ENCODE results near the gene RAD52. TPM values are rescaled to one million over a fixed set of nuclear protein-coding genes. Genes with fewer than 3 reads are reported as not detected.
A peak's percentile ranks its signal among the peaks of the same experiment; 100 is the strongest.

Gene RAD52
- total and polyA plus RNA-seq, 4 donors, result 3.7 to 14.2 (median 6.7) TPM

DNA sequence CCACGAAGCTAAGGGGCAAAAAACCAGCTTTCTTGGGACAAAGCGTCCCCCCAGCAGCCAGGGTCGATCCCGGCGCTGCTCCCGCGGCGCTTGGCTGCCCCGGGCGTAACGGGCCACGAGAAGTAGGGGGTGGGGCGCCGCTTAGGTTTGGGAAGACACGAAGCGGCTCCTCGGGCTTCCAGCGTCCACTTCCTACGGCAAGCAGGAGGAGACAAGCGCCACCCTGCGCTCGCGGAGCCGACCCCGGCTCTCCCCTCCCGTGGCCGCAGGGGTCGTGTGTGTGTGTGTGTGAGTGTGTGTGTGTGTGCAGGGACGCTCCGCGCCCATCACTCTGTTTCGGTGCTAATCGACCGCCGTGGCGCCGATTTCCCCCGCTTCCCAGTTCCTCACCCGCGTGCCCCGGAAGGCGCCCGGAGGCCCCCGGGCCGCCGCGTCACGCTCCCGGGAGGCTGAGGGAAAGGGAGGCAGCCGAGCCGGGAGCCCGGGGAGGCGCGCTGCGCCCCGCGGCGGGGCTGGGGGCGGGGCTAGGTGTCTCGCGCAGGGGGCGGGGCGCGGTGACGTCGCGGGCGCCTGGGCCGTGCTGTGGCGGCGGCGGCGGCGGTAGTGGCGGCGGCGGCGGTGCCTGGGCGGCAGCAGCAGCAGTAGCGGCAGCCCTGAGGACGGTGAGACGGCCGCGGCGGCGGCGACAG is 41.3 kb upstream of the RAD52 start, which contains the start of gene ERC1:
ERC1 (plus strand) TSS at position 563 of the 689 bp plus-strand sequence. CDS start 36,681 bp downstream, outside the sequence.
- DNase-seq (ENCODE audit: low spot score), result peak; percentile 92
- peak; percentile 23 to 27 for TF ChIP-seq HNF4A (conservative IDR thresholded peaks at IDR 0.05)
- peak; percentile 89 for TF ChIP-seq YY1 (IDR thresholded peaks at IDR 0.05)
- peak in 1 of 2 donors; percentile 8 for TF ChIP-seq RXRA (IDR thresholded peaks at IDR 0.05)
- peak; percentile 40 for TF ChIP-seq SP1 (IDR thresholded peaks at IDR 0.05)
- TF ChIP-seq MAX (IDR thresholded peaks at IDR 0.05), result peak; percentile 40
- TF ChIP-seq HNF4G (IDR thresholded peaks at IDR 0.05), result no peak
- TF ChIP-seq, protein P1, sequence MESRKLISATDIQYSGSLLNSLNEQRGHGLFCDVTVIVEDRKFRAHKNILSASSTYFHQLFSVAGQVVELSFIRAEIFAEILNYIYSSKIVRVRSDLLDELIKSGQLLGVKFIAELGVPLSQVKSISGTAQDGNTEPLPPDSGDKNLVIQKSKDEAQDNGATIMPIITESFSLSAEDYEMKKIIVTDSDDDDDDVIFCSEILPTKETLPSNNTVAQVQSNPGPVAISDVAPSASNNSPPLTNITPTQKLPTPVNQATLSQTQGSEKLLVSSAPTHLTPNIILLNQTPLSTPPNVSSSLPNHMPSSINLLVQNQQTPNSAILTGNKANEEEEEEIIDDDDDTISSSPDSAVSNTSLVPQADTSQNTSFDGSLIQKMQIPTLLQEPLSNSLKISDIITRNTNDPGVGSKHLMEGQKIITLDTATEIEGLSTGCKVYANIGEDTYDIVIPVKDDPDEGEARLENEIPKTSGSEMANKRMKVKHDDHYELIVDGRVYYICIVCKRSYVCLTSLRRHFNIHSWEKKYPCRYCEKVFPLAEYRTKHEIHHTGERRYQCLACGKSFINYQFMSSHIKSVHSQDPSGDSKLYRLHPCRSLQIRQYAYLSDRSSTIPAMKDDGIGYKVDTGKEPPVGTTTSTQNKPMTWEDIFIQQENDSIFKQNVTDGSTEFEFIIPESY (IDR thresholded peaks at IDR 0.05), result no peak
- peak in 1 of 2 donors; percentile 52 for TF ChIP-seq GABPA (IDR thresholded peaks at IDR 0.05 in 1 of 2, conservative IDR thresholded peaks at IDR 0.05 in 1 of 2)
- TF ChIP-seq RAD21 (IDR thresholded peaks at IDR 0.05), result peak in 1 of 2 donors; percentile 15
- TF ChIP-seq EGR1 (IDR thresholded peaks at IDR 0.05; ENCODE audit: low read depth in 2 of 2), result peak; percentile 33 to 62
- peak; percentile 65 for TF ChIP-seq NR2F2 (IDR thresholded peaks at IDR 0.05)
- no peak for TF ChIP-seq JUND (IDR thresholded peaks at IDR 0.05)
- peak; percentile 36 for TF ChIP-seq TAF1 (conservative IDR thresholded peaks at IDR 0.05)
- TF ChIP-seq FOXA1 (IDR thresholded peaks at IDR 0.05), result no peak
- Histone ChIP-seq H3K27ac (ENCODE audit: low read depth in 1 of 2, low read length in 2 of 2) (peak within 1 kb of the TSS; percentile 92 to 98), H3K4me1 (ENCODE audit: control insufficient read depth in 4 of 4, insufficient read depth in 4 of 4, low read length in 3 of 4) (peaks cover 0 to 24% (median 18%) of the 10 kb centered on the region in 4 donors), H3K9ac (ENCODE audit: low read depth in 1 of 2, low read length in 2 of 2) (peak within 1 kb of the TSS; percentile 72 to 98), H3K27me3 (ENCODE audit: control insufficient read depth in 4 of 4, insufficient read depth in 4 of 4, low read length in 3 of 4) (no peaks in the 10 kb centered on the region), H3K36me3 (ENCODE audit: control insufficient read depth in 4 of 4, insufficient read depth in 3 of 4, low read depth in 1 of 4, low read length in 3 of 4) (no peaks in the 10 kb centered on the region), H3K4me3 (ENCODE audit: low read depth in 1 of 3, low read length in 3 of 3) (peak within 1 kb of the TSS; percentile 74 to 85 (median 74)), H3K9me3 (ENCODE audit: control insufficient read depth in 4 of 4, low read length in 3 of 4) (no peaks in the 10 kb centered on the region)
- under 1% methylated on average over 87 of the region's 87 CpGs for WGBS

DNA sequence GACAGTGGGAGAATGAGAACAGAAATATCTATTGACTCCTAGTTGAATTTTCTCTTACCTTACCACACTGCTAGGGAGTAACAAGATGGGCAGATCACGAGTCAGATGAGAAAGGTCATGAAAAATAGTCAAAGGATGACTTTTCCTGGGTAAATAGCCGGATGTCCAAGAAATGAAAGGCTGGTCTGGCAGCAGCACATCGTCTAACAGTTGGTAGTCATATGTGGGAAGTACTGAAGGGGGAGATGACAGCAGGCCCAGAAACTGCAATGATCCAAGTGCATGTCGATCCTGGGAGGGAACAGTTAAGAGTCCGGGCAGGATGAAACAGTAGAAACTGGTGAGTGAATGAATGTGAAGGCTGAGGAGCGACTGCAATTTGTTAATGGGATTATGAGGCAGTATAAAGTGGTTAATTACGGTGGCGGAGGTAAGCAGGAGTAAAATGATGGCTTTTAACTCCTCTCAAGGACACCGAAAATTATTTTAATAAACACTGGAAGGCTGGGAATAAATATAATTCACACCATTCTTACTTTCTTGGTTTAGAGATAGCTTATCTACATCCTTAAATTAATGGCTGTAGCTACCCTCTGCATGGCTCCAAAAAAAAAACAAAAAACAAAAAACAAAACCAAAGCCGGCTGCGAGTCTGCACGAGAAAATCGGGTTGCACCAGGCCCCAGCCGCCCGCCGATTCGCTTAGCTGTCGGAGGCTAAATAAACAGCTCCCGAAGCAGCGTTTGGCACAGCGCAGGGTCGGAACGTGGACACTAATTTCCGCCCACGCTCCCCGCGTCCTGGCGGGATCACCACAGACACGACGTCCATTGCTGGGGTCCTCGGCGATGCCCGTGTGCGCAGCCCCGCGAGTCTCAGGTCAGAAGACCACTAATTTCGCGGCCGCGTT is 40.5 kb upstream of the RAD52 start:
- Histone ChIP-seq H3K4me3 (ENCODE audit: low read depth in 1 of 3, low read length in 3 of 3) (peak overlapping the region; percentile 74 to 85 (median 74)), H3K9me3 (ENCODE audit: control insufficient read depth in 4 of 4, low read length in 3 of 4) (no peaks in the 10 kb centered on the region), H3K4me1 (ENCODE audit: control insufficient read depth in 4 of 4, insufficient read depth in 4 of 4, low read length in 3 of 4) (peaks cover 0 to 24% (median 18%) of the 10 kb centered on the region in 4 donors), H3K36me3 (ENCODE audit: control insufficient read depth in 4 of 4, insufficient read depth in 3 of 4, low read depth in 1 of 4, low read length in 3 of 4) (no peaks in the 10 kb centered on the region), H3K27me3 (ENCODE audit: control insufficient read depth in 4 of 4, insufficient read depth in 4 of 4, low read length in 3 of 4) (no peaks in the 10 kb centered on the region), H3K27ac (ENCODE audit: low read depth in 1 of 2, low read length in 2 of 2) (peak overlapping the region; percentile 92 to 98), H3K9ac (ENCODE audit: low read depth in 1 of 2, low read length in 2 of 2) (peak overlapping the region; percentile 49 to 98)
- DNase-seq (ENCODE audit: low spot score), result no peak
- TF ChIP-seq ATF3 (IDR thresholded peaks at IDR 0.05), result no peak
- TF ChIP-seq FOXA2 (IDR thresholded peaks at IDR 0.05), result no peak
- TF ChIP-seq TAF1 (conservative IDR thresholded peaks at IDR 0.05), result no peak
- TF ChIP-seq SP1 (IDR thresholded peaks at IDR 0.05), result no peak
- no peak for TF ChIP-seq HNF4G (IDR thresholded peaks at IDR 0.05)
- peak; percentile 94 to 97 for TF ChIP-seq EGR1 (IDR thresholded peaks at IDR 0.05; ENCODE audit: low read depth in 2 of 2)
- TF ChIP-seq, protein P1 (IDR thresholded peaks at IDR 0.05), result no peak
- no peak for TF ChIP-seq JUND (IDR thresholded peaks at IDR 0.05)
- no peak for TF ChIP-seq NR2F2 (IDR thresholded peaks at IDR 0.05)
- TF ChIP-seq, protein P2, sequence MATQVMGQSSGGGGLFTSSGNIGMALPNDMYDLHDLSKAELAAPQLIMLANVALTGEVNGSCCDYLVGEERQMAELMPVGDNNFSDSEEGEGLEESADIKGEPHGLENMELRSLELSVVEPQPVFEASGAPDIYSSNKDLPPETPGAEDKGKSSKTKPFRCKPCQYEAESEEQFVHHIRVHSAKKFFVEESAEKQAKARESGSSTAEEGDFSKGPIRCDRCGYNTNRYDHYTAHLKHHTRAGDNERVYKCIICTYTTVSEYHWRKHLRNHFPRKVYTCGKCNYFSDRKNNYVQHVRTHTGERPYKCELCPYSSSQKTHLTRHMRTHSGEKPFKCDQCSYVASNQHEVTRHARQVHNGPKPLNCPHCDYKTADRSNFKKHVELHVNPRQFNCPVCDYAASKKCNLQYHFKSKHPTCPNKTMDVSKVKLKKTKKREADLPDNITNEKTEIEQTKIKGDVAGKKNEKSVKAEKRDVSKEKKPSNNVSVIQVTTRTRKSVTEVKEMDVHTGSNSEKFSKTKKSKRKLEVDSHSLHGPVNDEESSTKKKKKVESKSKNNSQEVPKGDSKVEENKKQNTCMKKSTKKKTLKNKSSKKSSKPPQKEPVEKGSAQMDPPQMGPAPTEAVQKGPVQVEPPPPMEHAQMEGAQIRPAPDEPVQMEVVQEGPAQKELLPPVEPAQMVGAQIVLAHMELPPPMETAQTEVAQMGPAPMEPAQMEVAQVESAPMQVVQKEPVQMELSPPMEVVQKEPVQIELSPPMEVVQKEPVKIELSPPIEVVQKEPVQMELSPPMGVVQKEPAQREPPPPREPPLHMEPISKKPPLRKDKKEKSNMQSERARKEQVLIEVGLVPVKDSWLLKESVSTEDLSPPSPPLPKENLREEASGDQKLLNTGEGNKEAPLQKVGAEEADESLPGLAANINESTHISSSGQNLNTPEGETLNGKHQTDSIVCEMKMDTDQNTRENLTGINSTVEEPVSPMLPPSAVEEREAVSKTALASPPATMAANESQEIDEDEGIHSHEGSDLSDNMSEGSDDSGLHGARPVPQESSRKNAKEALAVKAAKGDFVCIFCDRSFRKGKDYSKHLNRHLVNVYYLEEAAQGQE (IDR thresholded peaks at IDR 0.05), result peak; percentile 2
- no peak for TF ChIP-seq RXRA (IDR thresholded peaks at IDR 0.05)
- no peak for TF ChIP-seq RAD21 (IDR thresholded peaks at IDR 0.05)
- TF ChIP-seq YY1 (IDR thresholded peaks at IDR 0.05), result no peak
- TF ChIP-seq FOXA1 (IDR thresholded peaks at IDR 0.05), result no peak
- peak; percentile 65 for TF ChIP-seq MAX (IDR thresholded peaks at IDR 0.05)
- 2% methylated on average over 40 of the region's 40 CpGs for WGBS

Measured in liver (tissue), 9 donors.